ENCODE measurements around the gene NFATC1.

DNA sequence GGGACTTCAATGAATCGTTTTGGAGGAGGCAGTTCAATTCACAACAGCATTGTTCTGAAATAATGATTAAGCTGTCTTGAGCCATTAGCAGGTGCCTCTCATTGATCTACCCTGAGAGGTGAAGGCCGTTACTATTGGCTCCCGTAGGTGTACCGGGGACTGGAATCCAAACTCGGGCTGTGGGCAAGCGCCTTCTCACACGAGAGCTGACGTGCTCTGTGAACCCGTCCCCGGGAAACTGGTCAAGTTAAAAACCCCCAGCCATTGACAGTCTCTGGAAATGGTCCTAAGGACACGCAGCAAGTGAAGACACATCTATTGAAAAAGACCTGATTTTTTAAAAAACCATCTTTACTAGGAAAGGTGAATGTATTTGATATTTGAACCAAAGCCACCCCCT lies 8.1 kb upstream of the NFATC1 start:
- TF ChIP-seq TP53 (CRISPR knock-in tag; IDR thresholded peaks at IDR 0.05) (no peak), NFE2L2 (conservative IDR thresholded peaks at IDR 0.05; ENCODE audit: low read length) (no peak), CEBPB (IDR thresholded peaks at IDR 0.05) (no peak), ZSCAN20 (CRISPR knock-in tag; IDR thresholded peaks at IDR 0.05) (no peak), MAZ (IDR thresholded peaks at IDR 0.05; ENCODE audit: borderline replicate concordance, low read depth, low read length) (no peak)
- TF ChIP-seq, protein P1, sequence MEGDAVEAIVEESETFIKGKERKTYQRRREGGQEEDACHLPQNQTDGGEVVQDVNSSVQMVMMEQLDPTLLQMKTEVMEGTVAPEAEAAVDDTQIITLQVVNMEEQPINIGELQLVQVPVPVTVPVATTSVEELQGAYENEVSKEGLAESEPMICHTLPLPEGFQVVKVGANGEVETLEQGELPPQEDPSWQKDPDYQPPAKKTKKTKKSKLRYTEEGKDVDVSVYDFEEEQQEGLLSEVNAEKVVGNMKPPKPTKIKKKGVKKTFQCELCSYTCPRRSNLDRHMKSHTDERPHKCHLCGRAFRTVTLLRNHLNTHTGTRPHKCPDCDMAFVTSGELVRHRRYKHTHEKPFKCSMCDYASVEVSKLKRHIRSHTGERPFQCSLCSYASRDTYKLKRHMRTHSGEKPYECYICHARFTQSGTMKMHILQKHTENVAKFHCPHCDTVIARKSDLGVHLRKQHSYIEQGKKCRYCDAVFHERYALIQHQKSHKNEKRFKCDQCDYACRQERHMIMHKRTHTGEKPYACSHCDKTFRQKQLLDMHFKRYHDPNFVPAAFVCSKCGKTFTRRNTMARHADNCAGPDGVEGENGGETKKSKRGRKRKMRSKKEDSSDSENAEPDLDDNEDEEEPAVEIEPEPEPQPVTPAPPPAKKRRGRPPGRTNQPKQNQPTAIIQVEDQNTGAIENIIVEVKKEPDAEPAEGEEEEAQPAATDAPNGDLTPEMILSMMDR (IDR thresholded peaks at IDR 0.05): no peak
- TF ChIP-seq, protein P2, sequence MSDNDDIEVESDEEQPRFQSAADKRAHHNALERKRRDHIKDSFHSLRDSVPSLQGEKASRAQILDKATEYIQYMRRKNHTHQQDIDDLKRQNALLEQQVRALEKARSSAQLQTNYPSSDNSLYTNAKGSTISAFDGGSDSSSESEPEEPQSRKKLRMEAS (IDR thresholded peaks at IDR 0.05): no peak
